Neuronal stem cell (in vitro differentiated cells): ENCODE measurements around the gene TMEM63C.

Experiments used
- DNase-seq: peaks from one replicate; pipeline ENCODE4 v3.0.0-alpha.2; 2013; ENCODE audit warnings: low spot score
- H2AFZ ChIP-seq: one replicate; pipeline ENCODE4 v1.6.1; 2013; ENCODE audit warnings: mild to moderate bottlenecking, low read length, inconsistent platforms
- H2AK5ac ChIP-seq: 2 replicates; pipeline ENCODE4 v1.6.1; 2013; ENCODE audit warnings: low read depth, mild to moderate bottlenecking, inconsistent platforms, low read length, moderate library complexity, mixed read lengths
- H2BK120ac ChIP-seq: 2 replicates; pipeline ENCODE4 v1.6.1; 2013; ENCODE audit warnings: low read depth, mild to moderate bottlenecking, inconsistent platforms, low read length, moderate library complexity, mixed read lengths
- H2BK12ac ChIP-seq: one replicate; pipeline ENCODE4 v1.6.1; 2013; ENCODE audit warnings: low read length, inconsistent platforms
- H2BK15ac ChIP-seq: 2 replicates; pipeline ENCODE4 v1.6.1; 2013; ENCODE audit warnings: mild to moderate bottlenecking, low read length, inconsistent platforms, mixed read lengths
- H2BK5ac ChIP-seq: one replicate; pipeline ENCODE4 v1.6.1; 2013; ENCODE audit warnings: inconsistent platforms, mild to moderate bottlenecking, low read length, moderate library complexity
- H3K14ac ChIP-seq: one replicate; pipeline ENCODE4 v1.6.1; 2013; ENCODE audit warnings: low read length, inconsistent platforms
- H3K18ac ChIP-seq: 2 replicates; pipeline ENCODE4 v1.6.1; 2013; ENCODE audit warnings: low read length, inconsistent platforms
- H3K23ac ChIP-seq: 2 replicates; pipeline ENCODE4 v1.6.1; 2013; ENCODE audit warnings: low read depth, mild to moderate bottlenecking, mixed read lengths, low read length, inconsistent platforms; ENCODE audit not compliant: poor library complexity
- H3K27ac ChIP-seq: replicated peaks from 3 replicates; pipeline ENCODE4 v1.5.1; 2013; ENCODE audit warnings: low read length, inconsistent platforms
- H3K27me3 ChIP-seq, 3 experiments: 2 replicates each; pipeline ENCODE4 v1.6.1; 2013; ENCODE audit warnings: low read length in 3 of 3, mild to moderate bottlenecking in 2 of 3, inconsistent platforms in 1 of 3, low read depth in 1 of 3, mixed read lengths in 1 of 3, moderate library complexity in 1 of 3; ENCODE audit not compliant: control insufficient read depth in 3 of 3, insufficient read depth in 3 of 3
- H3K36me3 ChIP-seq, 2 donors: replicated peaks in 1 of 2; 2 replicates each; pipeline ENCODE4 v1.6.1; 2013; ENCODE audit warnings: low read length in 2 of 2; ENCODE audit not compliant: control insufficient read depth in 2 of 2, insufficient read depth in 2 of 2
- H3K4ac ChIP-seq: 2 replicates; pipeline ENCODE4 v1.6.1; 2013; ENCODE audit warnings: inconsistent platforms, mild to moderate bottlenecking, low read length, moderate library complexity
- H3K4me1 ChIP-seq, 2 donors: 1 replicate in 1 of 2; 2 replicates in 1 of 2; pipeline ENCODE4 v1.6.1; 2013; ENCODE audit warnings: low read length in 2 of 2, low read depth in 1 of 2; ENCODE audit not compliant: control insufficient read depth in 2 of 2, insufficient read depth in 1 of 2
- H3K4me2 ChIP-seq: one replicate; pipeline ENCODE4 v1.6.1; 2013; ENCODE audit warnings: mild to moderate bottlenecking, low read length, inconsistent platforms; ENCODE audit not compliant: insufficient read depth, poor library complexity, severe bottlenecking
- H3K4me3 ChIP-seq, 2 donors: 2 replicates each; pipeline ENCODE4 v1.5.1; 2013; ENCODE audit warnings: low read length in 2 of 2, mild to moderate bottlenecking in 2 of 2, inconsistent platforms in 1 of 2, moderate library complexity in 1 of 2
- H3K79me1 ChIP-seq: one replicate; pipeline ENCODE4 v1.6.1; 2013; ENCODE audit warnings: low read depth, mild to moderate bottlenecking, inconsistent platforms, low read length, moderate library complexity
- H3K9ac ChIP-seq: one replicate; pipeline ENCODE4 v1.6.1; 2013; ENCODE audit warnings: mild to moderate bottlenecking, low read depth, low read length, inconsistent platforms; ENCODE audit not compliant: poor library complexity
- H3K9me3 ChIP-seq, 2 donors: replicated peaks in 1 of 2; 2 replicates each; pipeline versions ENCODE3 to v1.6.1; 2013; ENCODE audit warnings: low read length in 2 of 2, mild to moderate bottlenecking in 2 of 2, inconsistent platforms in 1 of 2, low read depth in 1 of 2, mixed read lengths in 1 of 2, moderate library complexity in 1 of 2; ENCODE audit not compliant: control insufficient read depth in 2 of 2, insufficient read depth in 1 of 2
- H4K8ac ChIP-seq: one replicate; pipeline ENCODE4 v1.6.1; 2013; ENCODE audit warnings: low read depth, mild to moderate bottlenecking, inconsistent platforms, low read length, moderate library complexity
- H4K91ac ChIP-seq: one replicate; pipeline ENCODE4 v1.6.1; 2013; ENCODE audit warnings: low read length, low read depth, mild to moderate bottlenecking, inconsistent platforms; ENCODE audit not compliant: poor library complexity
- WGBS, 2 donors: extraction: QIAGEN DNeasy Blood & Tissue Kit; methylation state at CpG; one replicate each; pipeline ENCODE4 v1.1.7; 2013; ENCODE audit warnings: missing lambda C conversion rate in 2 of 2, mixed read lengths in 1 of 2; ENCODE audit not compliant: insufficient read length in 2 of 2, insufficient replicate concordance in 1 of 2; ENCODE audit errors: extremely low coverage in 2 of 2; 5-methylcytosine and 5-hydroxymethylcytosine counted together

Gene TMEM63C

DNA sequence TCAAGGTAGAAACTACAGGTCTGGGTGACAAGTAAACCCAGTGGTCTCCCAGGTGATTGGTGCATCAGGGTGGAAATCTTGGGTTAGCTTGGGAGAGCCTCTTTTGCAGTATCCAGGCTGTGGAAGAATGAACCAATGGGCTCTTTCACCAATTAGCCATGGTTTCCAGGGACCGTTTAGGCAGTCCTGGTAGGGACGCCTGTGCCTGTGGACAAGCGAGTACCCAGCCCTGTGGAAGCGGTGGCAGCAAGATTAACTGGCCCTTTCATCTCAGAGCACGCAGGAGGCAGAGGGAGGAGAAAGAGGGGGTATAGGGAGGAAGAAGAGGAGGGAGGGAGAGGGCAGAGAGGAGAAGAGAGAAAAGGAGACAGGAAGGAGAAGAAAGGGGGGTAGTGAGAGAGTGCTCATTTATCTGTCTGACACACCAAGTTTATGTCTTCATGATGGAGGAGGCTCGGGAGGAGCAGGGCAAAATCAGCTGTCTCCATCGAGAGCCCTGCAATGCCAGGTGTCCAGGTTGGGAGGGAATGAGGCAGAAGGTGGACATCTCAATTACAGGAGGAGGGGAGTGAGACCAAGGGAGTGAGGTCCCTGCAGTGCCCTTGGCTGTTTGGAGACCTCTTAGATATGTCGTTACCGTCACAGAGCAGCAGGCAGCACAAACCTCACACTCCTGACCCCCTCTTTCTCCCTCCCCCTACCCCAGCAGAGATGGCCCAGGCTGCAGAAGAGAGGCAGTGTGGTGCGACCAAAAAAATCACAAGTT, 35.4 kb upstream of the TMEM63C start:
- Histone ChIP-seq H4K8ac (no peak overlapping the region), H3K27ac (no peak overlapping the region), H3K36me3 (no peaks in the 10 kb centered on the region), H3K18ac (no peak overlapping the region), H2BK12ac (no peak overlapping the region), H3K4me3 (no peak overlapping the region), H3K23ac (no peak overlapping the region), H2BK120ac (no peak overlapping the region), H3K9me3 (no peaks in the 10 kb centered on the region), H3K27me3 (peaks cover 0 to 34% (median 32%) of the 10 kb centered on the region in 3 experiments), H3K14ac (no peak overlapping the region), H3K9ac (no peak overlapping the region), H2AK5ac (no peak overlapping the region), H4K91ac (no peak overlapping the region), H3K4me1 (peaks cover 3 to 11% of the 10 kb centered on the region in 2 donors), H2BK15ac (no peak overlapping the region), H2BK5ac (no peak overlapping the region), H3K4me2 (no peak overlapping the region), H2AFZ (peak overlapping the region; percentile 8), H3K79me1 (no peaks in the 10 kb centered on the region), H3K4ac (no peak overlapping the region)
- no peak for DNase-seq
- WGBS, 2 donors, result no CpG with 5 or more reads among the region's 10 CpGs

DNA sequence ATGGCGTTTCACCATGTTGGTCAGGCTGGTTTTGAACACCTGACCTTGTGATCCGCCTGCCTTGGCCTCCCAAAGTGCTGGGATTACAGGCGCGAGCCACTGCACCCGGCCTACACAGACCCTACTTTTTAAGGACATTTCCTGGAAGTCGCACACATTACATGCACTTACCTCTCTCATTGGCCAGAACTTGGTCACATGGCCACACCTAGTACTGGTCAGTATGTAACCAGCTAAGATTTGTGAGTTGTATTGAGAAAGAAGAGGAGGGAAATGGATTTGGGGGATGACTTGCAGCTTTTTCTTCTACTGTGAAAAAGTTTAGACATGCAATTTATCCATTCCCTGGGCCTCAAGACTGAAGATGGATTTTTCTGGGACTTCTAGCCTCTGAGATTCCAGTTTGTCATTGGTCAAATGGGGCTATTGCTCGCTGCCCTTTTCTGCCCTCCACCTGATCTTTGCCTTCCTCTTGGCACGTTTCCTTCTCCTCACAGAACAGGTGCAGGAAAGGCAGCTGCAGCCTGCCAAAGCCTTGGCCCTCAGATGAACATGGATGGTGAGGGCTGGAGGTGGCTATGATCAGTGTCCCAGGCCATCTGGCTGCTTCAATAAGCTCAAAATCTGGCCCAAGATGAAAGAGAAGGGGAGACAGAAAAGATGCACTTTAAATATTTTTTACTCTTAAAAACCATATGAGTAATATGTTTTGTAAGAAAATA, 32.9 kb upstream of the TMEM63C start:
- DNase-seq, result no peak
- H2AK5ac ChIP-seq, result no peak overlapping the region
- H2BK5ac ChIP-seq, result no peak overlapping the region
- no peak overlapping the region for H3K4ac ChIP-seq
- H3K14ac ChIP-seq, result no peak overlapping the region
- H4K91ac ChIP-seq, result no peak overlapping the region
- no peak overlapping the region for H4K8ac ChIP-seq
- H3K27ac ChIP-seq, result no peak overlapping the region
- no peak overlapping the region for H3K18ac ChIP-seq
- no peak overlapping the region for H3K9ac ChIP-seq
- H3K4me3 ChIP-seq, result no peak overlapping the region
- H3K27me3 ChIP-seq, result peaks cover 0 to 17% (median 12%) of the 10 kb centered on the region in 3 experiments
- no peak overlapping the region for H2BK15ac ChIP-seq
- H3K23ac ChIP-seq, result no peak overlapping the region
- peaks cover 0 to 2% of the 10 kb centered on the region in 2 donors for H3K4me1 ChIP-seq
- H3K4me2 ChIP-seq, result no peak overlapping the region
- no peak overlapping the region for H2AFZ ChIP-seq
- no CpG with 5 or more reads among the region's 8 CpGs for WGBS, 2 donors
- H2BK120ac ChIP-seq, result no peak overlapping the region
- H3K9me3 ChIP-seq, result no peaks in the 10 kb centered on the region
- H2BK12ac ChIP-seq, result no peak overlapping the region
- H3K79me1 ChIP-seq, result no peaks in the 10 kb centered on the region
- no peaks in the 10 kb centered on the region for H3K36me3 ChIP-seq

DNA sequence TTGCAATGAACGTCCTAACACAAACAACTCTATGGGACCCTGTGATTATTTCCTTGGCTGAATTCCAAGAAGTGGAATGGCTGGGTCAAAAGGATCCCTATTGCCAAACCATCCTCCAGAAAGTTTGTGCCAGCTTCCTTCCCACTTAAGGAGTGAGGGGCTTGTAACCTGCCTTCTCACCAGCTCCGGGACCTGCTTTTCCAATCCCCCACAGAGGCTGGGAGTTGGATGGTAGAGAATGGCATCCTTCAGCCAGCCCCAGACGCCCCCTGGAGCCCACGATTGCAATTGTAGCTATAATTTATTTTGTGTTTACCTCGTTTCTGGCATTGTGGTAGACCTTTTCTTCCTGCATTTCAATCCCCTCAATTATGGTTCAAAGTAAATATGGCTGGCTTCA, 30.4 kb upstream of the TMEM63C start:
- Histone ChIP-seq H3K18ac (no peak overlapping the region), H2AK5ac (no peak overlapping the region), H3K4ac (no peak overlapping the region), H3K79me1 (no peaks in the 10 kb centered on the region), H3K27me3 (peaks cover 0 to 8% (median 1%) of the 10 kb centered on the region in 3 experiments), H3K14ac (no peak overlapping the region), H3K4me1 (peaks cover 2 to 8% of the 10 kb centered on the region in 2 donors), H2AFZ (peak overlapping the region; percentile 28), H3K36me3 (no peaks in the 10 kb centered on the region), H3K23ac (no peak overlapping the region), H2BK12ac (no peak overlapping the region), H2BK5ac (no peak overlapping the region), H3K27ac (no peak overlapping the region), H3K9me3 (no peaks in the 10 kb centered on the region), H3K4me3 (no peak overlapping the region), H2BK15ac (no peak overlapping the region), H4K91ac (no peak overlapping the region), H3K9ac (no peak overlapping the region), H4K8ac (no peak overlapping the region), H3K4me2 (no peak overlapping the region), H2BK120ac (no peak overlapping the region)
- no CpG with 5 or more reads among the region's 5 CpGs for WGBS, 2 donors
- peak; percentile 20 for DNase-seq

DNA sequence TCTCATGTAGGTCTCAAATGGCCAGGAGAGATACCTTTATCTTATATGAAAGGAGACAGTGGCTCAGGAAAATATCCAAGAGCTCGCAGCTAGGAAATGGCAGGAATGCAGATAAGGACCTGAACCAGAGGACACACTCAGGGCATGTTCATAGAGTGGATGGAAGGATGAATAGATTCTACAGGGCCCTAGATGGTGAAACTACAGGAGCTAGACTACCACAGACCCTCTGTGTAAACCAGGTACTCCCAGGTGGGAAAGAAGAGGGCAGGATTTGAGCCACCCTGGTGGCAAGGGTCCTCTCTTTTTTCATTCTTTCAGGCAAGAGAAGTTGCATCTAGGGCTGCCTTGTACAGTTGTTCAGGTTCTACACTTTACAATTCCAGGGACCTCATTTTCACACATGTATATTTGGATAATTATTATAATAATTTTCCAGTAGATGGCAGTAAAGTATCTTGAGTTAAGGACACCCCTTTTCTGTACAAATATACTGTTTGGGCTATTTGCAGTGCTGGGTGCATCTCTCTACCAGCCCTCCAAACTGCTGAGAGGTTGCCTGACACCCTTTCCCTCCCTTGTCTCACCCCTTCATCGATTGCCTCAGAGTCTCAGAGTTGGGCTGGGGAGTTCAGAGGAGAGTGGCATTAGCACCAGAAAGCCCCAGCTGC, 29.5 kb upstream of the TMEM63C start:
- Histone ChIP-seq H2BK12ac (no peak overlapping the region), H4K91ac (no peak overlapping the region), H3K9me3 (no peaks in the 10 kb centered on the region), H3K4me3 (no peak overlapping the region), H2BK5ac (no peak overlapping the region), H2BK120ac (no peak overlapping the region), H3K27ac (no peak overlapping the region), H2AFZ (no peak overlapping the region), H3K18ac (no peak overlapping the region), H3K27me3 (peaks cover 0 to 3% (median 0%) of the 10 kb centered on the region in 3 experiments), H3K4ac (no peak overlapping the region), H4K8ac (no peak overlapping the region), H3K14ac (no peak overlapping the region), H2AK5ac (no peak overlapping the region), H3K36me3 (no peaks in the 10 kb centered on the region), H3K9ac (no peak overlapping the region), H3K4me2 (no peak overlapping the region), H2BK15ac (no peak overlapping the region), H3K23ac (no peak overlapping the region), H3K79me1 (no peaks in the 10 kb centered on the region), H3K4me1 (peaks cover 2 to 7% of the 10 kb centered on the region in 2 donors)
- no peak for DNase-seq
- WGBS, 2 donors, result no CpG with 5 or more reads among the region's 2 CpGs
